Activated CD8-positive, alpha-beta T cell treated with anti-CD3 and anti-CD28 coated beads for 36 hours (primary cell): ENCODE data around the gene CTNNA1. TPM values are rescaled to one million over a fixed set of nuclear protein-coding genes. Genes with fewer than 3 reads are reported as not detected.

ENCODE experiments used
- ATAC-seq: fragments of 200-7000 bp; cut with Tn5 transposase; one replicate; pipeline ENCODE4 v1.10.0; 2021; ENCODE audit warnings: mild to moderate bottlenecking, moderate library complexity
- CTCF ChIA-PET: fragments of 350-600 bp; sonication (Branson Sonifier 250); formaldehyde crosslinking; loops from one replicate; lab custom pipeline; 2021; ENCODE audit warnings: antibody characterized with exemption; lab: Charles Lee
- POLR2A ChIA-PET: fragments of 350-600 bp; sonication (Branson Sonifier 250); formaldehyde crosslinking; loops from one replicate; lab custom pipeline; 2021; ENCODE audit warnings: antibody characterized with exemption; lab: Charles Lee
- DNase-seq: peaks from one replicate; pipeline ENCODE4 v3.0.0-alpha.2; 2020
- H3K27ac Mint-ChIP-seq: one replicate; pipeline ENCODE4 v1.8.0; 2021; ENCODE audit warnings: mild to moderate bottlenecking, mixed read lengths
- H3K27me3 Mint-ChIP-seq: one replicate; pipeline ENCODE4 v1.8.0; 2021; ENCODE audit warnings: mixed read lengths
- H3K36me3 Mint-ChIP-seq: one replicate; pipeline ENCODE4 v1.8.0; 2021; ENCODE audit warnings: low read depth, mixed read lengths
- H3K4me1 Mint-ChIP-seq: one replicate; pipeline ENCODE4 v1.8.0; 2021; ENCODE audit warnings: low read depth, mixed read lengths
- H3K4me3 Mint-ChIP-seq: one replicate; pipeline ENCODE4 v1.8.0; 2021; ENCODE audit warnings: mild to moderate bottlenecking, moderate library complexity, mixed read lengths
- H3K9me3 Mint-ChIP-seq: one replicate; pipeline ENCODE4 v1.8.0; 2021; ENCODE audit warnings: mixed read lengths
- intact Hi-C: fragments of 100-400 bp; cut with micrococcal nuclease; formaldehyde crosslinking; loops from one replicate; pipeline ENCODE4 v1.10.0; 2022
- total RNA-seq, 2 experiments: library from RNA; stranded (reverse); gene quantifications; one replicate each; pipeline ENCODE4 v1.2.3, GENCODE V29; 2021
- TF ChIP-seq, protein P1 (sequence below): fragments of 200-600 bp; IDR thresholded peaks from one replicate; pipeline ENCODE4 v1.8.0; 2022; ENCODE audit warnings: antibody characterized with exemption, mild to moderate bottlenecking

The CTNNA1 gene
- total RNA-seq, 2 experiments from 2014 or later: 77.3 to 85.6 TPM

DNA sequence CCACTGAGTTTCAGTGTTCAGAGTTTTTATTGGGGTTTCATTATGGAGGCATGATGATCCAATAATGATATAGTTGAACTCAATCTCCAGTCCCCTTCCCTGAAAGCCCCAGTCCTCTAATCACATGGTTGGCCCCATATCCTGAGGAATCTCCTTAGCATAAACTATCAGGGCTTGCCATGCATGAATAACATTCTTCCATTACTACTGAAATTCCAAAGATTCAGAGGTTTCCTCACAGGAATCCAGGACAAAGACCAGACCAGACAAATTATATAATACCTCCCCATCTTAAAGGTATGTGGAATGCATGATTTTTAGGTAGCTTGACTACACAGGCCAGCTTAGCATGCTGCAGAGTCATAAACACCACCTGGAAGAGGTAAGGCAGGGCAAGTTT, 137.4 kb downstream of the CTNNA1 start:
- Mint-ChIP-seq H3K4me1 (no peaks in the 10 kb centered on the region), H3K36me3 (peaks cover 21% of the 10 kb centered on the region), H3K9me3 (peaks cover 15% of the 10 kb centered on the region), H3K4me3 (no peak overlapping the region), H3K27ac (no peak overlapping the region), H3K27me3 (no peaks in the 10 kb centered on the region)
- TF ChIP-seq, protein P1, sequence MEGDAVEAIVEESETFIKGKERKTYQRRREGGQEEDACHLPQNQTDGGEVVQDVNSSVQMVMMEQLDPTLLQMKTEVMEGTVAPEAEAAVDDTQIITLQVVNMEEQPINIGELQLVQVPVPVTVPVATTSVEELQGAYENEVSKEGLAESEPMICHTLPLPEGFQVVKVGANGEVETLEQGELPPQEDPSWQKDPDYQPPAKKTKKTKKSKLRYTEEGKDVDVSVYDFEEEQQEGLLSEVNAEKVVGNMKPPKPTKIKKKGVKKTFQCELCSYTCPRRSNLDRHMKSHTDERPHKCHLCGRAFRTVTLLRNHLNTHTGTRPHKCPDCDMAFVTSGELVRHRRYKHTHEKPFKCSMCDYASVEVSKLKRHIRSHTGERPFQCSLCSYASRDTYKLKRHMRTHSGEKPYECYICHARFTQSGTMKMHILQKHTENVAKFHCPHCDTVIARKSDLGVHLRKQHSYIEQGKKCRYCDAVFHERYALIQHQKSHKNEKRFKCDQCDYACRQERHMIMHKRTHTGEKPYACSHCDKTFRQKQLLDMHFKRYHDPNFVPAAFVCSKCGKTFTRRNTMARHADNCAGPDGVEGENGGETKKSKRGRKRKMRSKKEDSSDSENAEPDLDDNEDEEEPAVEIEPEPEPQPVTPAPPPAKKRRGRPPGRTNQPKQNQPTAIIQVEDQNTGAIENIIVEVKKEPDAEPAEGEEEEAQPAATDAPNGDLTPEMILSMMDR: no peak
- CTCF ChIA-PET: no interaction called here
- intact Hi-C loops: no loop called here
- POLR2A ChIA-PET: no interaction called here
- DNase-seq (no peak), ATAC-seq (no peak)

DNA sequence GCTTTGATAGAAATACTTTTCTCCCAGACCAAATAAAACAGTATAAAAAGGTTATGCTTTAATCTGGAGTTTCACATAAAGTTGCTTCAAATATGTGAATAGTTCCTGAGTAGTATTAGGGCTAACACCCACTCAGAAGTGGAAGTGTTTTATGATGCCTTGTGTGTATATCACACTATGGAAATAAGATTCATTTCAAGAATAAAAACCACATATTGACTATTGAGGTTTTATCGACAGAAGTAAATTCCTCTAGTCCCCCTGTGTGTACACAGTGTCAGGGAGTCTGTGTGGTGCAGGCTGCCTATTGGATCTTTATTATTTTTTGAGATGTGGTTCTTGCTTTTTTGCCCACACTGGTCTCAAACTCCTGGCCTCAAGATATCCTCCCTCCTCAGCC, 142.7 kb downstream of the CTNNA1 start:
- TF ChIP-seq, protein P1: no peak
- DNase-seq: no peak
- Mint-ChIP-seq H3K4me3 (no peak overlapping the region), H3K9me3 (peaks cover 3% of the 10 kb centered on the region), H3K36me3 (peaks cover 5% of the 10 kb centered on the region), H3K4me1 (peaks cover 25% of the 10 kb centered on the region), H3K27ac (no peak overlapping the region), H3K27me3 (peaks cover 8% of the 10 kb centered on the region)
- intact Hi-C loops: no loop called here
- ATAC-seq: no peak
- CTCF ChIA-PET: no interaction called here
- POLR2A ChIA-PET: no interaction called here

DNA sequence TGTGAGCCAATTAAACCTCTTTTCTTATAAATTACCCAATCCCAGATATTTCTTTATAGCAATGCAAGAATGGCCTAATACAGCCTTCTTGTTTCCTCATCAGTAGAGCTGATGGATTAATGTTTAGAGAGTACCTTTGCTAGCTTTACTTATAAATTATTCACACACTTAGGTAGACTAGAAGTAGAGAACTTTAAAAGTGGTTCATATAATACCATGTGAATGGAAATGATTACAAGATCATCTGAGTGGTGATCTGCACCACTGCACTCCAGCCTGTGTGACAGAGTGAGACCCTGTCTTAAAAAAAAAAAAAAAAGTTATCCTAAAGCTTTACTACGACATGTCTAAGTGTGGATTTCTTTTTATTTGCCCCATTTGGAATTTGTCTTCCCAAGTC, 145.1 kb downstream of the CTNNA1 start:
- no peaks in the 10 kb centered on the region for H3K9me3 Mint-ChIP-seq
- intact Hi-C loops: no loop called here
- H3K4me1 Mint-ChIP-seq: peaks cover 27% of the 10 kb centered on the region
- peaks cover 1% of the 10 kb centered on the region for H3K36me3 Mint-ChIP-seq
- POLR2A ChIA-PET: no interaction called here
- TF ChIP-seq, protein P1: no peak
- no peak overlapping the region for H3K4me3 Mint-ChIP-seq
- no peak overlapping the region for H3K27ac Mint-ChIP-seq
- CTCF ChIA-PET: interaction anchor here (0.9 kb wide), 1 partner anchor 11 kb away, joined by 3 read pairs; no protein-coding TSS in a partner anchor
- DNase-seq (no peak), ATAC-seq (no peak)
- peaks cover 8% of the 10 kb centered on the region for H3K27me3 Mint-ChIP-seq

DNA sequence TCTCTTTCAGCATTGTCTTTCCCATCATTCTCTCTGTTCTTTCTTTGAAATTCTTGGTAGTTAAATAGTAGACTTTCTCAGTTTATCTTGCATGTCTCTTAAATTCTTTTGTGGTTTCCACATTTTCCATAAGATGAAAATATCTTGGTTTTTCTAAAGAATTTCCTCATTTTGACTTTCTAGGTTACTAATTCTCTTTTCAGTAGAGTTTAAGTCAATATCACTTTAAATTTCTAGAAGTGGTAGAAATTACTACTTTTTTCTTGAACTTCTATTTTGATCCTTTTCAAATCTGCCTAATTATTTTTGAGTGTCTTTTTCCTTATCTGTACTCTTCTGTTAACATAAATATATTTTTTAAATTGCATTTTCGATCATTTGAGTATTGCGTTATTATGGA, 145.5 kb downstream of the CTNNA1 start:
- Mint-ChIP-seq H3K4me1 (peaks cover 27% of the 10 kb centered on the region), H3K9me3 (no peaks in the 10 kb centered on the region), H3K36me3 (peaks cover 1% of the 10 kb centered on the region), H3K27ac (no peak overlapping the region), H3K27me3 (peaks cover 8% of the 10 kb centered on the region), H3K4me3 (no peak overlapping the region)
- ChIA-PET POLR2A (no interaction called here), CTCF (no interaction called here)
- intact Hi-C loops: no loop called here
- DNase-seq (no peak), ATAC-seq (no peak)
- TF ChIP-seq, protein P1: no peak

DNA sequence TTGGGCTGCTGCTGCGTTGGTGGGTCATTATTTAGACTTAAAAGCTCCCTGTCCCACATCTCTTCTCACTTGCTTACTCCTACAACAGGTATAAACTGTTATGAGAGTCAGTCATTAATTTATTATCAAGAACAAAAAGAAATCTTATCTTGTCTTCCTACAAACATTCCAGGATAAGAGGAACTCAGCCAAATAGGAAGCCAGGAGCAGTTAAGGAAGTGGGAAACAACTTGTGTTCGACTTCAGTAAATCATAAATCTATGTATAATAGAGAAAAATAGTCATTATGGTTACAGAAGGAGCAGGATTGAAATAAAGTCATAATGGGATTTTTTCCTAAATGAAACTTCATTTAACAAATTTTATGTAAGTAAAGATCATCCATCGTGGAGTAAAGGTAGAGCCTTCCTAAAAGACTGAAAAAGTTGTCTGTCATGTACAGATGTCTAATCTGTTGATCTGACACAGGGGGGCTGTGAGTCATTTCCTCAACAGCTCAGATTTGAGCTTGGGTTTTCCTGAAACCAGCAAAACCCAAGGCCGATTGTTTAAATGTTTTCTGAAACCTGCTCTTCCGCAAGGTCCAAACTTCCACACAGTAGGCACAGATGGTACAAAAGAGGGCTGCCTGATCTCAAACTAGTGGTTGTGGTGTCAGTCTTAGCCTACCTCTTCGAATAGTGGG, 147.2 kb downstream of the CTNNA1 start:
- Mint-ChIP-seq H3K4me3 (no peak overlapping the region), H3K9me3 (no peaks in the 10 kb centered on the region), H3K27me3 (peaks cover 8% of the 10 kb centered on the region), H3K27ac (no peak overlapping the region), H3K4me1 (peaks cover 27% of the 10 kb centered on the region), H3K36me3 (peaks cover 5% of the 10 kb centered on the region)
- DNase-seq (peak; percentile 42), ATAC-seq (peak; percentile 47)
- ChIA-PET POLR2A (no interaction called here), CTCF (no interaction called here)
- TF ChIP-seq, protein P1: no peak
- intact Hi-C loops: no loop called here
